IMR-90 (cell line): ENCODE data around the gene UBL3. TPM values are rescaled to one million over a fixed set of nuclear protein-coding genes. Genes with fewer than 3 reads are reported as not detected.
A peak's percentile ranks its signal among the peaks of the same experiment; 100 is the strongest.

Source experiments
- ATAC-seq: fragments of 200-7000 bp; cut with Tn5 transposase; 2 replicates; pipeline ENCODE4 v1.9.1; 2020; ENCODE audit warnings: low read depth, mild to moderate bottlenecking, moderate library complexity
- BruUV-seq: library from RNA; stranded (reverse); fragments of 400-500 nt; replicated peaks from 2 replicates; lab custom pipeline; 2021; lab: Mats Ljungman, UMichigan
- CTCF ChIA-PET: fragments of 300-600 bp; formaldehyde crosslinking; extraction: SDS; loops from one replicate; lab custom pipeline; 2021; ENCODE audit warnings: antibody characterized with exemption; lab: Yijun Ruan, JAX
- POLR2A ChIA-PET: fragments of 300-600 bp; sonication (Branson Sonifier 250); formaldehyde crosslinking; loops from one replicate; lab custom pipeline; 2022; ENCODE audit warnings: antibody characterized with exemption; ENCODE audit not compliant: unreplicated experiment; lab: Charles Lee
- DNase-seq: peaks from one replicate; pipeline ENCODE4 v3.0.0; 2013
- H2AFZ ChIP-seq: replicated peaks from 2 replicates; pipeline ENCODE3; 2013; ENCODE audit warnings: low read length, mild to moderate bottlenecking; ENCODE audit not compliant: poor library complexity
- H2AK5ac ChIP-seq: 2 replicates; pipeline ENCODE4 v1.6.1; 2013; ENCODE audit warnings: low read depth, low read length, inconsistent platforms
- H2AK9ac ChIP-seq: replicated peaks from 2 replicates; pipeline ENCODE3; 2013; ENCODE audit warnings: mild to moderate bottlenecking, low read depth, low read length, moderate library complexity; ENCODE audit not compliant: poor library complexity
- H2BK120ac ChIP-seq: 2 replicates; pipeline ENCODE4 v1.6.1; 2013; ENCODE audit warnings: low read depth, low read length, inconsistent platforms
- H2BK15ac ChIP-seq: 3 replicates; pipeline ENCODE4 v1.6.1; 2013; ENCODE audit warnings: low read depth, low read length, inconsistent platforms
- H2BK20ac ChIP-seq: 2 replicates; pipeline ENCODE4 v1.6.1; 2013; ENCODE audit warnings: low read depth, mild to moderate bottlenecking, inconsistent platforms, low read length, moderate library complexity
- H2BK5ac ChIP-seq: 2 replicates; pipeline ENCODE4 v1.6.1; 2013; ENCODE audit warnings: mild to moderate bottlenecking, low read depth, low read length, inconsistent platforms; ENCODE audit not compliant: poor library complexity, severe bottlenecking
- H3K14ac ChIP-seq: replicated peaks from 2 replicates; pipeline ENCODE4 v1.6.1; 2013; ENCODE audit warnings: low read depth, low read length, inconsistent platforms
- H3K18ac ChIP-seq: 2 replicates; pipeline ENCODE4 v1.6.1; 2013; ENCODE audit warnings: low read depth, low read length, control low read depth
- H3K23ac ChIP-seq: 2 replicates; pipeline ENCODE4 v1.6.1; 2013; ENCODE audit warnings: low read depth, low read length, inconsistent platforms
- H3K27ac ChIP-seq: 2 replicates; pipeline ENCODE4 v1.5.1; 2013; ENCODE audit warnings: mild to moderate bottlenecking, control low read depth, low read length; ENCODE audit not compliant: insufficient read depth
- H3K27me3 ChIP-seq: 2 replicates; pipeline ENCODE4 v1.6.1; 2013; ENCODE audit warnings: low read length; ENCODE audit not compliant: control insufficient read depth, insufficient read depth
- H3K36me3 ChIP-seq: 2 replicates; pipeline ENCODE4 v1.6.1; 2013; ENCODE audit warnings: low read length, mixed read lengths; ENCODE audit not compliant: control insufficient read depth, insufficient read depth
- H3K4ac ChIP-seq: 2 replicates; pipeline ENCODE4 v1.6.1; 2013; ENCODE audit warnings: low read depth, low read length, inconsistent platforms
- H3K4me1 ChIP-seq: 2 replicates; pipeline ENCODE4 v1.6.1; 2013; ENCODE audit warnings: low read length, mixed read lengths; ENCODE audit not compliant: control insufficient read depth, insufficient read depth
- H3K4me2 ChIP-seq: 2 replicates; pipeline ENCODE4 v1.6.1; 2013; ENCODE audit warnings: low read depth, mild to moderate bottlenecking, control low read depth, low read length, moderate library complexity
- H3K4me3 ChIP-seq: 2 replicates; pipeline ENCODE4 v1.5.1; 2013; ENCODE audit warnings: low read depth, mild to moderate bottlenecking, control low read depth, low read length, moderate library complexity; ENCODE audit not compliant: insufficient read depth
- H3K56ac ChIP-seq: 2 replicates; pipeline ENCODE4 v1.6.1; 2013; ENCODE audit warnings: low read length, inconsistent platforms; ENCODE audit not compliant: insufficient read depth; ENCODE audit errors: extremely low read depth
- H3K79me1 ChIP-seq, 2 experiments: 2 replicates each; pipeline ENCODE4 v1.6.1; 2013; ENCODE audit warnings: low read length in 2 of 2, inconsistent platforms in 1 of 2, low read depth in 1 of 2
- H3K9ac ChIP-seq: 2 replicates; pipeline ENCODE4 v1.6.1; 2013; ENCODE audit warnings: low read depth, low read length, control low read depth
- H3K9me1 ChIP-seq: 2 replicates; pipeline ENCODE4 v1.6.1; 2013; ENCODE audit warnings: low read length, inconsistent platforms; ENCODE audit not compliant: insufficient read depth
- H3K9me3 ChIP-seq: 2 replicates; pipeline ENCODE4 v1.6.1; 2013; ENCODE audit warnings: low read length; ENCODE audit not compliant: control insufficient read depth, insufficient read depth
- H4K20me1 ChIP-seq: 2 replicates; pipeline ENCODE4 v1.6.1; 2013; ENCODE audit warnings: low read length, inconsistent platforms; ENCODE audit not compliant: insufficient read depth
- H4K5ac ChIP-seq: 2 replicates; pipeline ENCODE4 v1.6.1; 2013; ENCODE audit warnings: mild to moderate bottlenecking, low read depth, low read length, control low read depth
- H4K8ac ChIP-seq, 2 experiments: 2 replicates each; pipeline ENCODE4 v1.6.1; 2013; ENCODE audit warnings: low read depth in 2 of 2, low read length in 2 of 2, control low read depth in 1 of 2, inconsistent platforms in 1 of 2
- H4K91ac ChIP-seq: 2 replicates; pipeline ENCODE4 v1.6.1; 2013; ENCODE audit warnings: low read depth, low read length, inconsistent platforms; ENCODE audit not compliant: insufficient read depth
- CEBPB ChIP-seq: IDR thresholded peaks from 2 replicates; pipeline ENCODE4 v1.6.1; 2012; ENCODE audit warnings: low read depth, low read length, improper control_type of control experiment
- FOS ChIP-seq: fragments of 150-350 bp; IDR thresholded peaks from 2 replicates; pipeline ENCODE4 v1.6.1; 2016; ENCODE audit warnings: low read depth, low read length
- MAFK ChIP-seq: IDR thresholded peaks from 2 replicates; pipeline ENCODE4 v1.6.1; 2012; ENCODE audit warnings: low read depth, low read length, improper control_type of control experiment
- SMC3 ChIP-seq: fragments of 150-350 bp; IDR thresholded peaks from 2 replicates; pipeline ENCODE4 v1.6.1; 2016; ENCODE audit warnings: low read depth, mild to moderate bottlenecking, antibody characterized with exemption, low read length, moderate library complexity
- WGBS, 2 experiments: methylation state at CpG; one replicate each; pipeline versions ENCODE4 v1.1.5 to v1.1.7; 2013; ENCODE audit warnings: missing lambda C conversion rate in 2 of 2; ENCODE audit not compliant: insufficient read length in 1 of 2; ENCODE audit errors: extremely low coverage in 2 of 2; 5-methylcytosine and 5-hydroxymethylcytosine counted together
- dilution Hi-C: fragments of 300-500 bp; cut with HindIII; formaldehyde crosslinking; loops from one replicate; pipeline ENCODE4 v1.14.3; 2018; ENCODE audit warnings: low sequenced_read_pairs; ENCODE audit not compliant: unreplicated experiment
- in situ Hi-C: fragments of 300-500 bp; cut with MboI; formaldehyde crosslinking; loops from 3 replicates; pipeline ENCODE4 v1.14.3; 2019; ENCODE audit warnings: low sequenced_read_pairs, inconsistent platforms, mixed read lengths
- intact Hi-C: fragments of 100-400 bp; cut with micrococcal nuclease; formaldehyde crosslinking; loops from 2 replicates; pipeline ENCODE4 v1.10.0; 2022
- polyA plus RNA-seq, 3 experiments: library from polyadenylated mRNA; depleted of rRNA; stranded (reverse); fragments of >200 nt; gene quantifications; 2 replicates each; pipeline ENCODE4 v1.2.3, GENCODE V29; 2012; ENCODE audit warnings: low replicate concordance in 1 of 3
- total RNA-seq: library from RNA; depleted of rRNA; stranded (reverse); fragments of >200 nt; gene quantifications from 2 replicates; pipeline ENCODE4 v1.2.3, GENCODE V29; 2012
- TF ChIP-seq, protein P1 (sequence below): fragments of 150-350 bp; IDR thresholded peaks from 2 replicates; pipeline ENCODE4 v1.6.1; 2017; ENCODE audit warnings: mild to moderate bottlenecking, antibody characterized with exemption, low read length, low read depth

UBL3 gene
- total and polyA plus RNA-seq, 2 of the 4 experiments (the other 2 are of a cell fraction): 16.0 to 19.9 TPM

DNA sequence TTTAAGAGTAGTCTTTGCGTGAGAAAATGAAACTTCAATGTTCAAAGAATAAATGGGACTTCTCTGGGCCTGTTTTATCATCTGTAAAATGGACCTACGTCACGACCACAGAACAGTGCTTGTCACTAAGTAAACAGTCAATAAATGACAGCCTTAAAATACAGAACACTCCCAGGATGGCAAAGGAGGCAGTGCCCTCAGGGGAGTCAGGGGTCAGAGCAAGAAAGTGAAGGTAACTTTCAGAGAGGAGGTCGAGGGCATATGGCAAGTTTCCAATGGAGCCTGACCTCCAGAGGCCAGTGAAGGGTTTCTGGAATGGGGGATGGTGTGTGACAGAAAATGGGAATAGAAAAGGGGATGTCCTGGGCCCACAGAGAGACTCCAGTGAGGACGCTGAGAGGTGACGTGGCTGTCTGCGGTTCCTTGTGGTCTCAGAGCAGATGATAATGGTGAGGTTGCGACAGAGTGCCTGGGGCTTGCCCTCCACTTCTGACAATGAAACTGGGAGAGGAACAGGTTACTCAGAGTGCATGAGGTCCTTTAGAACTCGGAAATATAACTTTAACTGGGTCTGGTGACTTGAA, 91.8 kb downstream of the UBL3 start:
- H2BK20ac ChIP-seq: no peak overlapping the region
- no peak overlapping the region for H4K5ac ChIP-seq
- no peak overlapping the region for H2AK9ac ChIP-seq
- DNase-seq (no peak), ATAC-seq (no peak)
- no peaks in the 10 kb centered on the region for H3K27me3 ChIP-seq
- dilution Hi-C loops: no loop called here
- intact Hi-C loops: no loop called here
- H4K8ac ChIP-seq: no peak overlapping the region
- in situ Hi-C loops: no loop called here
- no peak overlapping the region for H3K9ac ChIP-seq
- no peak overlapping the region for H3K18ac ChIP-seq
- no peaks in the 10 kb centered on the region for H3K36me3 ChIP-seq
- H3K9me1 ChIP-seq: 0 out of 2 replicates have a peak, but pooled peaks cover 3% of the 10 kb centered on the region
- no peak overlapping the region for H2AFZ ChIP-seq
- no peaks in the 10 kb centered on the region for H3K79me1 ChIP-seq
- no peak overlapping the region for H3K4me2 ChIP-seq
- 89% methylated on average over 5 of the region's 9 CpGs; no CpG with 5 or more reads in 1 of the 2 experiments for WGBS, 2 experiments
- no peak overlapping the region for H2BK120ac ChIP-seq
- H3K56ac ChIP-seq: no peak overlapping the region
- no peak overlapping the region for H3K23ac ChIP-seq
- ChIA-PET POLR2A (no interaction called here), CTCF (interaction anchor here (1.5 kb wide), 1 partner anchor 16 kb away, joined by 3 read pairs; no protein-coding TSS in a partner anchor)
- H3K4me1 ChIP-seq: no peaks in the 10 kb centered on the region
- no peak overlapping the region for H2BK5ac ChIP-seq
- no peak overlapping the region for H2BK15ac ChIP-seq
- H3K27ac ChIP-seq: no peak overlapping the region
- BruUV-seq: no TSS peak
- no peaks in the 10 kb centered on the region for H3K9me3 ChIP-seq
- H4K91ac ChIP-seq: no peak overlapping the region
- H3K14ac ChIP-seq: no peak overlapping the region
- no peak overlapping the region for H3K4ac ChIP-seq
- TF ChIP-seq FOS (no peak), MAFK (no peak), SMC3 (no peak), CEBPB (peak; percentile 53; the same call in 1 of the 2 replicates)
- TF ChIP-seq, protein P1, sequence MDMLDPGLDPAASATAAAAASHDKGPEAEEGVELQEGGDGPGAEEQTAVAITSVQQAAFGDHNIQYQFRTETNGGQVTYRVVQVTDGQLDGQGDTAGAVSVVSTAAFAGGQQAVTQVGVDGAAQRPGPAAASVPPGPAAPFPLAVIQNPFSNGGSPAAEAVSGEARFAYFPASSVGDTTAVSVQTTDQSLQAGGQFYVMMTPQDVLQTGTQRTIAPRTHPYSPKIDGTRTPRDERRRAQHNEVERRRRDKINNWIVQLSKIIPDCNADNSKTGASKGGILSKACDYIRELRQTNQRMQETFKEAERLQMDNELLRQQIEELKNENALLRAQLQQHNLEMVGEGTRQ: no peak
- H2AK5ac ChIP-seq: no peak overlapping the region
- no peak overlapping the region for H3K4me3 ChIP-seq
- no peaks in the 10 kb centered on the region for H4K20me1 ChIP-seq
